HG03521 (cell line): ENCODE measurements around the gene F12.
"Not testable (repeated sequence)": the region's sequence is repeated elsewhere in the genome, so short reads cannot be mapped to it uniquely, and the experiment has no call there.

ENCODE experiments used
- ATAC-seq: cut with Tn5 transposase; IDR thresholded peaks from one replicate; pipeline ENCODE4 v1.9.1; 2021; ENCODE audit warnings: mild to moderate bottlenecking, moderate library complexity; ENCODE audit not compliant: unreplicated experiment

Gene F12

DNA sequence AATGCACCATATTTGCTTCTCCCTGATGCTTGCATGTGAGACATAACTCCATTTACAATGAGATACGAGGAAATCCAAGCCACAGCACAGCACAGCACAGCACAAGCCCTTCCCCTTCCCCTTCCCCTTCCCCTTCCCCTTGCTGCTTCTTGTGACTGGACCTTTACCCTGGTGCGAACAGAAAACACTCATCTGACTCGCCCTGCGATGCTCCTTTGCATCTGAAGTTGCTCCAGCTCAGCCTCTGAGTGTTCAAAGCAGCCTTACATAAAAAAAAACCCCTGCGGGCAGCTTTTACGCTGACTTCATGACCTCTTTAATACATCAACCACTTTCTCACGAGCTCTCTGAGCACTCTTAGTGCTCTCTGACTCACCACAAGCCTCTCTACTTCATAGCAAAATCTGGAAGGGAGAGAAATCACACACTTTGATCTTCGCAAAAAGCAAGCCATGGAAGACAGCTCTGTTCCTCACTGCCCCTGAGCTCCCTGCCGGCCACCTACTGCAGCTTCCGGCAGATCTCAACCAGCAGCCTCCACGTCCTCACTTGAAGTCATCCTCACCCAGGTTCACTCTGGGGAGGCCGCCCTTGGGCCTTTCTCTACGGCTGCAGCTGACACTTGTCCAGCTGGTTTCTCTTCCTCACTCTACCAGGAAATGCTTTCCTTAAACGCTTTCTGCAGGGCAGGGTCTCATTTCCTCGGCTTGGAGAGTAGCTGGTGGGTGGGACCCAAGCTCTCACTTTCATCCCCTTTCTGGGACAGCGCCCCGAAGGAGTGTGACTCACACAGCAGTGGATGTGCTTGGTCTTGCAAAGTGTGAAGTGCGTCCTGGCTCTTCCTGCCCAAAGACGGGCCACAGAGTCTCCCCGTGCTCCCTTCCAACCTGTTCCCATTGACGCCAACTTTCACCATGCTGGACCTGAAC lies 19.9 kb downstream of the F12 start:
- no peak for ATAC-seq

DNA sequence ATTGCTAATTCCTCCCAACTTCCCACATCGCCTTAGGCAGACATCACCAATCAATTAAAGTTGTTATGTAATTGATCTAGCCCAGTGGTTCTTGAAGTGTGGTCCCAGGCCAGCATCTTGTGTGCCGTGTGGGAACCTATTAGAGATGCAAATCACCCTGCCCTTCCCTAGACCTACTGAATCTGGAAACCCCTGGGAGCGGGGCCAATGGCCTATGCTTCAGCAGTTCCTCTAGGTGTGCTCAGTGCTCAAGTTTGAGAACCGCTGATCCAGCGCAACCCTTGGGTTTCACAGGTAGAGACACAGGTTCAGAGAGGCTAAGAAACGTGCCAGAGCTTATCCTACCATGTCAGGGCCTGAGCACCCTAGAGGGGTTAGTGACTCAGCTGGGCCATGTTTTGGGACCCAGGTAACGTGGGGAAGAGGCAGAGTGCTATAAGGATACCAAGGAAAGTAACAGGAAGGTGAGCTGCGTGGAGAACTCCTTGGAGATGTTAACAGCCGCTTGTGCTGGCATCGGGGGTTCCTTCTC lies 20.8 kb downstream of the F12 start:
- no peak for ATAC-seq

DNA sequence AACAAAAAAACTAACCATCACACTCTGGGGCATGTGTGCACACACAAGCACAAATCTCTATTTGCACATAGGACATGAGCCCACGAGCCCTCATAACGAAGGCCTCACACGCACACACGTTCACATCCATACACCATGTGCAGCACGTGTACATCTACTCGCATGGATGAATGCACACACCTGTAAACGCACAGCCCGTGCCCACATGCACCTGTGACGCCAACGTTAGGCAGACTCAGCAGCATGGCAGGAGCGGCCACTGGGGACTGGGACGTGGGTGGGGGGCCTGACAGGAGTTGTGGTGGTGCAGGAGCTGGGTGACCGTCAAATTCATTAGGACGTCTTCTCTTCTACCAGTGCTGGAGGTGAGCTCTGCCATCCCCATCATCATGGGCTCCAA lies 22.0 kb downstream of the F12 start:
- no peak for ATAC-seq

DNA sequence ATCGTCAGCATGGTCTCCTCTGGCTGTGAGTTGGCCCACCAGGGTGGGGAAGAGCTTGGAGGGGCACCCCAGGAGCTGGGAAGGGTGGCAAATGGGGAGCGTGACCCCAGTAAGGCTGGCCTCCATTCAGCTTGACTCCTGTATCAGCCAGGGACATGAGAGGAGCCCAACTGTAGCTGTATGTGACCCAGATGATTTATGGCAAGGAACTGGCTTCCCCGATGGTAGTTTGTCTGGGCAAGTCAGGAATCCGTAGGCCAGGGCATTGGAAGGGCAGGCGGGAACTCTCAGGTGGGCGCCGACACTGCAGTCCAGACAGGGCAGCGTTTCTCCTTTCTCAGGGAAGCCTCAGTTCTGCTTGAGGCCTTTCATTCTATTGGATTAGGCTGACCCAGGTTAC lies 22.8 kb downstream of the F12 start:
- ATAC-seq, result no peak

GRCh38 chr5:177385720-177386119 lies 23.6 kb downstream of the F12 start:
- ATAC-seq, result no peak

DNA sequence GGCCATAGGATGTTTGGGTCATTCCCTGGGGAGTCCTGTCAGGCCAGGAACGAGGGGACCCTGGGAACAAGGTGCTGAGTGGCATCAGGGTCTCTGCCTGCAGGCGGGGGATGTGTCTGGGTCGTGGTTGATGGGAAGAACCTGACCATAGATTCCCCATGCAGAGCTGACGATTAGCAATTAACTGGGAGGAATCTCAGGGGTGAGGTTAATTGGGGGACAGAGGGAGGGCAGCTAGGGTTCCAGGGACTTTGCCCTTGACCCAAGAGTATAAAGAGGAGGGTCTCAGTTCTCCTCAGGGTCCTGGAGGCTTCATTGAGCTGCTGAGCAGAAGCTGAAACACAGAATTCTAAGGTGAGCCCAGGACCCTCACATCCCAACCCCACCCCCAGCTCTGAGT lies 25.2 kb downstream of the F12 start, which contains the start of gene SLC34A1:
Gene SLC34A1 (plus strand): TSS at position 301 of the 400 bp plus-strand sequence. CDS start 1,308 bp downstream, outside the sequence.
- ATAC-seq, result no peak

DNA sequence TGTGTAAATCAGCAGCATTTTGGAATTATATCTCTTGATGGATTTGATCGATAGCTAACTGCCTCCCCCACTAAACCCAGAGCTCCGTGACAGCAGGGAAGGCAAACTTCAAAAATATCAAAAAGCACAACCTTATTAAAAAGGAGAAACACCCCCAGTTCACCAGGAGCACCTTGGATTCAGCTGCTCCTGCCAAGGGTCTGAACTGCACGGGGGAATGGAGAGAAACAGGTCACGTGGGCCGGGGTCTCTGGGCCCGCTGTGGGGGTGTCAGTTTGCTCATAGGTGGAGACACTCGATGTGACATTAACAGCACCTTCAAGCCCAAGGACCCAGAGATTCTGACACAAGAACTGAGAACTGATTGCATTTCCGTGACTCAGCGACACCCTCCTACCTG lies 26.2 kb downstream of the F12 start:
- no peak for ATAC-seq

- no peak for ATAC-seq
Observed at GRCh38 chr5:177382423-177383029, 26.8 kb downstream of the F12 start.

GRCh38 chr5:177380805-177381126 lies 28.6 kb downstream of the F12 start:
- ATAC-seq, result no peak

DNA sequence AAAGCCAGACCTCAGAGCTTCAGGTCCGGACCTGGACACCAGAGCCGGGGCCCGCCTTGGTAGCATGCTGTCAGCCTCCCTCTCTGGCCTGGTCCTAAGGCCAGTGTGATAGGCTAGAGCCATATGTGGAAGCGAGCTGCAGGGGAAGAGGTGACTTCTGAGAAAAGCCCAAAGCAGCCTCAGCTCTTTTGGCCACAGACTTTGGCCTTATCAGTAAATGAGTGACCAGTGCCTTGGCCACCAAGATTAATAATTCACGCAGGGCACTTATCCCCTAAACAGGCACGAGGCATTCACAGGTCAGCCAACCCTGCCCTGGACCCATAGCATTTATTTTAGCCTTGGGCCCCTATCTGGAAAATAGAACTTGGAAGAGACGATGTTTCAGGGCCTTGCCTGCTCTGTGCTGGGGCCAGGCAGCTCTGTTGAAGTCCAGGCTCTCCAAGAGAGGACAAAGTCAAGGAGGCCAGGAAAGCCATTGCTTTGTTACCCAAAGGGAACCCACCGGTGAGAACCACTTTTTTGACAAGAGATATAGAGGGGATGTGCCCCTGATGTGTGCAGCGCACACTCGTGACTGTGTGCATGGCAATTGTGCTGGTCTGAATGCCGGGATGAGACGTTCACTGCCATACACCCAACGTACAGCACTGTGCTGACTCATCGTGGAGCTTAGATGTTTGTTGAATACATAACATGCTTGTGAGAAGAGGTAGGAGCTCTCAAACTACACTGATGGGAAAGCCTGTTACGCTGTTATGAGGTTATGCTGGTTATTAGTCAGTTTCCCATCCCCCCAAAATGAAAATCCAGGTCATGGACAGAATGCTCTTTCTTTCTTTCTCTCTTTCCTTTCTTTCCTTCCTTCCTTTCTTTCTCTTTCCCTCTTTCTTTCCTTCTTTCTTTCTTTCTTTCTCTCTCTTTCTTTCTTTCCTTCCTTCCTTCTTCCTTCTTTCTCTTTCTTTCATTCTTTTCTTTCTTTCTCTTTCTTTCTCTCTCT lies 30.2 kb downstream of the F12 start:
- ATAC-seq, result no peak

- ATAC-seq, result no peak
Observed at GRCh38 chr5:177377851-177378776, 31.2 kb downstream of the F12 start.

DNA sequence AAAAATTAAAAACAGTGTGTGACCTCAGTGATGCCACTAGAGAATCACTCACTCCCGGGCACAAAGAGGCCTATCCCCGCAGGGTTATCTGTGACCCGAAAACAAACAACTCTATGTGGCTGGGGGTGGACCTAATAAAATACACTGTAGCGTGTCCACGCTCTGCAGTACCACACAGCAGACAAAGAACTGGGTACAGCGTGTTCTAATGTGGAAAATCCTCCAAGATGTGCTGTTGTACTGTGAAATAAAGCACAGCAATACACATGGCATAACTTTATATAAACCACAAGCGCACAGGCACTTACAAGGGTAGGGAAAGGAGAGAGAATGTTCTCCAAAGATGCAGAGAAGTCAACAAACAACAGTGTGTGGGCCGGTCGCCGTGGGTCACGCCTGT lies 33.3 kb downstream of the F12 start:
- ATAC-seq, result no peak

GRCh38 chr5:177375516-177375915 lies 33.8 kb downstream of the F12 start:
- not testable (repeated sequence) for ATAC-seq

DNA sequence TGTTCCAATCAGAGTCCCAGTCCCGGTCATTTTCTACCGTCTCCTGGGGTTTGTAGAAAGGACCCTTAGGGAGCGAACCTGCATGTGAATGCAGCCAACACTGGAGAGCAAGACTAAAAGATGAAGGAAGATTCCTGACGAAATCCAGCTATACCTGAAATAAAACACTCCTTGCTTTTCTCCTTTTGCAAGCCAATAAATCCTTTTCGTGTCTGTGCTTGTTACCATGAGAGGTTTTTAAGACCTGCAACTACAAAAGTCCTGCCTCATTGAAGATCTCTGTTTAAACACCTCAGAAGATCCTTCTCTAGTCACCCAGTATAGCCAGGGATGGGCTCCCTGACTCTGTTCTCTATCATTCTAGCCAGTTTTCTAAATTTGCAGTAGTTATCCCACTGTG lies 35.2 kb downstream of the F12 start:
- no peak for ATAC-seq

GRCh38 chr5:177373806-177374205 lies 35.6 kb downstream of the F12 start:
- no peak for ATAC-seq

GRCh38 chr5:177372910-177373309 lies 36.5 kb downstream of the F12 start:
- ATAC-seq, result no peak

DNA sequence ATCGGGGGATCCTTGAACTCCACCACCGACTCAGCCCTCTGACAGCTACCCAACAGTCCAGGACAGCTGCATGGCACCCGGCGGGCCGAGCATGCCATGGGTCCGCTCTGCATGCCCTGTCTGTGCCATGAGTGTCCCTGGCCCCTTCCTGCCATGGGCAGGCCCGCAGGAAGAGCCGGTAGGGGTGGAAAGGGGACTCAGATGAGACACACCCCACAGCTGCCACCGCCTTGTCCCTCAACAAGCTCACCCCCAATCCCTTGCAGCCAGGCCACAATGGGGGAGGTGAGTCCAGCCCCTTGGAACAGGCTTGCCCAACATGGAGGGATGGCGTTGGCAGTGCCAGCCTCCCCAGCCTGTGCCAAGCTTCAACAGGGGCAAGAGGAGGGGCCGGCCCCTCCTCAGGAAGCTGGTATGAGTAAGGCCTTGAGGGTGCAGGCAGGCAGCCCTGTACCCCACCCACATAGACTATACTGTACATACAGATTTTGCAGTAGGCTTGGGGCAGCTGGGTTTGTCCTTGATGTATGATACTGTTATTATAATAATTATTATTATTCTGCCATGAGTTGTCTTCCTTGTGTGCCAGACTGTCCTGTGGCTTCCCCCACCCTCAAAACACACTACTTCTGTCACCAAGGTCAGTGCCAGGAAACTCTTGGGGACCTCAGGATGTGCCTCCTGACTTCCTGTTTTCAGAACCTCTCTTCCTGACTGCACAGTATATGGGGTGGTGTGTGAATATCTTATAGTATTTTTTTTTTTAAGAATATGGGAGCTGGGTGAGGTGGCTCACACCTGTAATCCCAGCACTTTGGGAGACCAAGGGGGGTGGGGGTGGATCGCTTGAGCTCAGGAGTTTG lies 37.1 kb downstream of the F12 start:
- no peak for ATAC-seq

DNA sequence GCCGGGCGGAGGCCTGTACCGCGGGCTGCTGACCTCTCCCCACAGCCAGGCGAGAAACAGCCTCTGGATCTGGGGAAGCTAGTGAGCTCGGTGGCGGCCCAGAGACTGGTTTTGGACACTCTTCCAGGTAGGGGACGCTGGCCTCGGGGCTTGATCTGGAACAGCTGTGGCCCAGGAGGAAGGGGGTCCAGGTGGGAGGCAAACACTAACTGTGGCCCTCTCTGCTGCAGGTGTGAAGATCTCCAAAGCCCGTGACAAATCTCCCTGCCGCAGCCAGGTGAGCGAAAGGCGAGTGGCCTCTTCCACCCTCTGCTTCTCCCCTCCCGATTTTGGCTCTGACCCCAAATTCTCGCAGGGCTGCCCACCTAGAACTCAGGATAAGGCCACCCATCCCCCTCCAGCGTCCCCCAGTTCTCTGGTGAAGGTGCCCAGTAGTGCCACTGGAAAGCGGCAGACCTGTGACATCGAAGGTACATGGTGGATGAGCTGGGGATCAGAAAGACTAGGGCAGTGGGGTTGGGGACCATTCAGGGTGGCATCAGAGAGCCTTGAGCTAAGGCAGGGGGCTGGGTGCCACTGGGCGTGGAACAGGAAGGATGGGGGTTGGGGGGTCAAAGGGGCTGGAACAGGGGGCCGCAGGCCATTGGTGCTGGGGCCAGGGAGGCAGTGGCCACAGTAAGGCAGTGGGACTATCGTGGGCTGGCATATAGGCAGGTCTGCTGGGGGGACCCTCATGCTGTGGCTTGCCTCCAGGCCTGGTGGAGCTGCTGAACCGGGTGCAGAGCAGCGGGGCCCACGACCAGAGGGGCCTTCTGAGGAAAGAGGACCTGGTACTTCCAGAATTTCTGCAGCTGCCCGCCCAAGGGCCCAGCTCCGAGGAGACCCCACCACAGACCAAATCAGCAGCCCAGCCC lies 38.0 kb downstream of the F12 start:
- no peak for ATAC-seq
